WTC11 (cell line): ENCODE measurements around the gene EIF1B. TPM values are rescaled to one million over a fixed set of nuclear protein-coding genes. Genes with fewer than 3 reads are reported as not detected.
A peak's percentile ranks its signal among the peaks of the same experiment; 100 is the strongest.

Experiments used
- ATAC-seq: fragments of 200-7000 bp; cut with Tn5 transposase; 2 replicates; pipeline ENCODE4 v1.10.0; 2021; ENCODE audit warnings: mild to moderate bottlenecking, moderate library complexity
- CTCF ChIA-PET: fragments of 300-600 bp; sonication (Branson Sonifier 250); formaldehyde crosslinking; loops from one replicate; lab custom pipeline; 2021; ENCODE audit warnings: antibody characterized with exemption; lab: Charles Lee
- POLR2A ChIA-PET: fragments of 350-600 bp; sonication (Branson Sonifier 250); formaldehyde crosslinking; loops from one replicate; lab custom pipeline; 2021; ENCODE audit warnings: antibody characterized with exemption; lab: Charles Lee
- DNase-seq: peaks from one replicate; pipeline ENCODE4 v3.0.0; 2021; ENCODE audit warnings: low spot score
- H3K27ac Mint-ChIP-seq: 2 replicates; pipeline ENCODE4 v1.8.0; 2021; ENCODE audit warnings: mixed read lengths
- H3K27me3 Mint-ChIP-seq: 2 replicates; pipeline ENCODE4 v1.8.0; 2021; ENCODE audit warnings: low read depth, mild to moderate bottlenecking, moderate library complexity, mixed read lengths
- H3K36me3 Mint-ChIP-seq: 2 replicates; pipeline ENCODE4 v1.8.0; 2021; ENCODE audit warnings: mixed read lengths
- H3K4me1 Mint-ChIP-seq: 2 replicates; pipeline ENCODE4 v1.8.0; 2022; ENCODE audit warnings: mixed read lengths
- H3K4me3 Mint-ChIP-seq: 2 replicates; pipeline ENCODE4 v1.8.0; 2021; ENCODE audit warnings: mild to moderate bottlenecking, moderate library complexity, mixed read lengths
- H3K9me3 Mint-ChIP-seq: 2 replicates; pipeline ENCODE4 v1.8.0; 2021; ENCODE audit warnings: mixed read lengths
- ETV6 ChIP-seq: sonication (generic); formaldehyde crosslinking; IDR thresholded peaks from 2 replicates; pipeline ENCODE4 v1.8.1; 2022; ENCODE audit warnings: mild to moderate bottlenecking, missing genetic modification reagents
- JUN ChIP-seq: sonication (generic); formaldehyde crosslinking; IDR thresholded peaks from 2 replicates; pipeline ENCODE4 v1.8.0; 2023; ENCODE audit warnings: mild to moderate bottlenecking, missing genetic modification reagents
- MLX ChIP-seq: sonication (generic); formaldehyde crosslinking; IDR thresholded peaks from 2 replicates; pipeline ENCODE4 v1.8.1; 2023; ENCODE audit warnings: mild to moderate bottlenecking, missing genetic modification reagents, moderate library complexity
- MXD4 ChIP-seq: fragments of 250-450 bp; sonication (Bioruptor Pico); IDR thresholded peaks from 2 replicates; pipeline ENCODE4 v1.8.0; 2021; ENCODE audit warnings: mild to moderate bottlenecking, moderate library complexity, borderline replicate concordance
- NFE2L1 ChIP-seq: sonication (generic); formaldehyde crosslinking; IDR thresholded peaks from 2 replicates; pipeline ENCODE4 v1.8.1; 2023; ENCODE audit warnings: missing genetic modification reagents
- NFYB ChIP-seq: sonication (generic); formaldehyde crosslinking; conservative IDR thresholded peaks from 2 replicates; pipeline ENCODE4 v1.8.0; 2022; ENCODE audit warnings: low read depth, missing genetic modification reagents
- NR2C2 ChIP-seq: sonication (generic); formaldehyde crosslinking; IDR thresholded peaks from 2 replicates; pipeline ENCODE4 v1.8.0; 2022; ENCODE audit warnings: mild to moderate bottlenecking, missing genetic modification reagents
- OVOL2 ChIP-seq: fragments of 250-450 bp; sonication (Bioruptor Pico); IDR thresholded peaks from 2 replicates; pipeline ENCODE4 v1.9.0; 2021; ENCODE audit warnings: mild to moderate bottlenecking, borderline replicate concordance
- RELA ChIP-seq: sonication (generic); formaldehyde crosslinking; IDR thresholded peaks from 2 replicates; pipeline ENCODE4 v1.8.1; 2022; ENCODE audit warnings: missing genetic modification reagents, mild to moderate bottlenecking, borderline replicate concordance
- SP1 ChIP-seq: sonication (generic); formaldehyde crosslinking; conservative IDR thresholded peaks from 2 replicates; pipeline ENCODE4 v1.8.1; 2022; ENCODE audit warnings: missing genetic modification reagents
- STAT6 ChIP-seq: sonication (generic); formaldehyde crosslinking; conservative IDR thresholded peaks from 2 replicates; pipeline ENCODE4 v1.8.1; 2023; ENCODE audit warnings: mild to moderate bottlenecking, low read depth, missing genetic modification reagents, moderate library complexity
- TP53 ChIP-seq: sonication (generic); formaldehyde crosslinking; IDR thresholded peaks from 2 replicates; pipeline ENCODE4 v1.8.1; 2023; ENCODE audit warnings: mild to moderate bottlenecking, missing genetic modification reagents
- USF2 ChIP-seq: sonication (generic); formaldehyde crosslinking; IDR thresholded peaks from 2 replicates; pipeline ENCODE4 v1.8.1; 2023; ENCODE audit warnings: mild to moderate bottlenecking, missing genetic modification reagents, moderate library complexity
- ZBTB21 ChIP-seq: sonication (generic); formaldehyde crosslinking; IDR thresholded peaks from 2 replicates; pipeline ENCODE4 v1.8.1; 2023; ENCODE audit warnings: mild to moderate bottlenecking, missing genetic modification reagents, borderline replicate concordance
- ZNF232 ChIP-seq: sonication (generic); formaldehyde crosslinking; IDR thresholded peaks from 2 replicates; pipeline ENCODE4 v1.8.0; 2022; ENCODE audit warnings: mild to moderate bottlenecking, missing genetic modification reagents
- ZNF396 ChIP-seq: fragments of 250-450 bp; sonication (Bioruptor Pico); IDR thresholded peaks from 2 replicates; pipeline ENCODE4 v1.8.0; 2021; ENCODE audit warnings: mild to moderate bottlenecking, moderate library complexity, borderline replicate concordance
- ZNF423 ChIP-seq: fragments of 250-450 bp; sonication (Bioruptor Pico); IDR thresholded peaks from 2 replicates; pipeline ENCODE4 v2.1.2; 2022; ENCODE audit warnings: mild to moderate bottlenecking, moderate library complexity
- total RNA-seq: library from RNA; stranded (reverse); gene quantifications from 3 replicates; pipeline ENCODE4 v1.2.3, GENCODE V29; 2021
- TF ChIP-seq, protein P1 (sequence below): sonication (generic); formaldehyde crosslinking; IDR thresholded peaks from 2 replicates; pipeline ENCODE4 v1.8.1; 2023; ENCODE audit warnings: mild to moderate bottlenecking, missing genetic modification reagents, borderline replicate concordance
- TF ChIP-seq, protein P2 (sequence below): sonication (generic); formaldehyde crosslinking; IDR thresholded peaks from 2 replicates; pipeline ENCODE4 v1.8.1; 2022; ENCODE audit warnings: missing genetic modification reagents, borderline replicate concordance
- TF ChIP-seq, protein P3 (sequence below): sonication (generic); formaldehyde crosslinking; IDR thresholded peaks from 2 replicates; pipeline ENCODE4 v1.8.1; 2023; ENCODE audit warnings: mild to moderate bottlenecking, missing genetic modification reagents
- TF ChIP-seq, protein P4 (sequence below): sonication (generic); formaldehyde crosslinking; IDR thresholded peaks from 2 replicates; pipeline ENCODE4 v1.8.0; 2023; ENCODE audit warnings: missing genetic modification reagents, mild to moderate bottlenecking, borderline replicate concordance

EIF1B gene
- total RNA-seq, 1 experiment from 2014 or later, result 82.0 TPM

DNA sequence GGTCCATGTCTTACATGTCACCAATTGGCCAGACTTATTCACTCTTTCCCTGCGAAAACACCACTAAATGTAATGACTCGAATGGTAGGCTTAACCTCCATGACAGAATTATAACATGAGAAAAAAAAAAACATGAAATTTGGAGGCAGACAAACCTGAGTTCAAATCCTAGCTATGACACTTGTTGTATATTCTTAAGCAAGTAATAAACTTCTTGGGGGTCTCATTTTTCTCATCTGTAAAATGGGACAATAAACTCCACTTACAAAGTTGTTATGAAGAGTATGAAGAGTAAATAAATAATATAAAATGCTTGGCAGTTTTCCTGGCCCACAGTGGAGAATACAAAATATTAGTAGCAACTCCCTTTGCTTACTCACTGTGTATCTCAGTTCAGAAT is 11.4 kb upstream of the EIF1B start (continued):
- TF ChIP-seq MLX (CRISPR knock-in tag) (no peak), TP53 (no peak), USF2 (no peak), MXD4 (CRISPR knock-in tag) (no peak), JUN (CRISPR knock-in tag) (no peak), ETV6 (CRISPR knock-in tag) (no peak), SP1 (no peak), RELA (CRISPR knock-in tag) (no peak), STAT6 (no peak), ZNF232 (no peak), ZNF423 (CRISPR knock-in tag) (no peak)
- TF ChIP-seq, protein P1, sequence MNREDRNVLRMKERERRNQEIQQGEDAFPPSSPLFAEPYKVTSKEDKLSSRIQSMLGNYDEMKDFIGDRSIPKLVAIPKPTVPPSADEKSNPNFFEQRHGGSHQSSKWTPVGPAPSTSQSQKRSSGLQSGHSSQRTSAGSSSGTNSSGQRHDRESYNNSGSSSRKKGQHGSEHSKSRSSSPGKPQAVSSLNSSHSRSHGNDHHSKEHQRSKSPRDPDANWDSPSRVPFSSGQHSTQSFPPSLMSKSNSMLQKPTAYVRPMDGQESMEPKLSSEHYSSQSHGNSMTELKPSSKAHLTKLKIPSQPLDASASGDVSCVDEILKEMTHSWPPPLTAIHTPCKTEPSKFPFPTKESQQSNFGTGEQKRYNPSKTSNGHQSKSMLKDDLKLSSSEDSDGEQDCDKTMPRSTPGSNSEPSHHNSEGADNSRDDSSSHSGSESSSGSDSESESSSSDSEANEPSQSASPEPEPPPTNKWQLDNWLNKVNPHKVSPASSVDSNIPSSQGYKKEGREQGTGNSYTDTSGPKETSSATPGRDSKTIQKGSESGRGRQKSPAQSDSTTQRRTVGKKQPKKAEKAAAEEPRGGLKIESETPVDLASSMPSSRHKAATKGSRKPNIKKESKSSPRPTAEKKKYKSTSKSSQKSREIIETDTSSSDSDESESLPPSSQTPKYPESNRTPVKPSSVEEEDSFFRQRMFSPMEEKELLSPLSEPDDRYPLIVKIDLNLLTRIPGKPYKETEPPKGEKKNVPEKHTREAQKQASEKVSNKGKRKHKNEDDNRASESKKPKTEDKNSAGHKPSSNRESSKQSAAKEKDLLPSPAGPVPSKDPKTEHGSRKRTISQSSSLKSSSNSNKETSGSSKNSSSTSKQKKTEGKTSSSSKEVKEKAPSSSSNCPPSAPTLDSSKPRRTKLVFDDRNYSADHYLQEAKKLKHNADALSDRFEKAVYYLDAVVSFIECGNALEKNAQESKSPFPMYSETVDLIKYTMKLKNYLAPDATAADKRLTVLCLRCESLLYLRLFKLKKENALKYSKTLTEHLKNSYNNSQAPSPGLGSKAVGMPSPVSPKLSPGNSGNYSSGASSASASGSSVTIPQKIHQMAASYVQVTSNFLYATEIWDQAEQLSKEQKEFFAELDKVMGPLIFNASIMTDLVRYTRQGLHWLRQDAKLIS (CRISPR knock-in tag), result no peak
- TF ChIP-seq, protein P2, sequence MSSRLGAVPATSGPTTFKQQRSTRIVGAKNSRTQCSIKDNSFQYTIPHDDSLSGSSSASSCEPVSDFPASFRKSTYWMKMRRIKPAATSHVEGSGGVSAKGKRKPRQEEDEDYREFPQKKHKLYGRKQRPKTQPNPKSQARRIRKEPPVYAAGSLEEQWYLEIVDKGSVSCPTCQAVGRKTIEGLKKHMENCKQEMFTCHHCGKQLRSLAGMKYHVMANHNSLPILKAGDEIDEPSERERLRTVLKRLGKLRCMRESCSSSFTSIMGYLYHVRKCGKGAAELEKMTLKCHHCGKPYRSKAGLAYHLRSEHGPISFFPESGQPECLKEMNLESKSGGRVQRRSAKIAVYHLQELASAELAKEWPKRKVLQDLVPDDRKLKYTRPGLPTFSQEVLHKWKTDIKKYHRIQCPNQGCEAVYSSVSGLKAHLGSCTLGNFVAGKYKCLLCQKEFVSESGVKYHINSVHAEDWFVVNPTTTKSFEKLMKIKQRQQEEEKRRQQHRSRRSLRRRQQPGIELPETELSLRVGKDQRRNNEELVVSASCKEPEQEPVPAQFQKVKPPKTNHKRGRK (CRISPR knock-in tag), result no peak
- TF ChIP-seq, protein P3, sequence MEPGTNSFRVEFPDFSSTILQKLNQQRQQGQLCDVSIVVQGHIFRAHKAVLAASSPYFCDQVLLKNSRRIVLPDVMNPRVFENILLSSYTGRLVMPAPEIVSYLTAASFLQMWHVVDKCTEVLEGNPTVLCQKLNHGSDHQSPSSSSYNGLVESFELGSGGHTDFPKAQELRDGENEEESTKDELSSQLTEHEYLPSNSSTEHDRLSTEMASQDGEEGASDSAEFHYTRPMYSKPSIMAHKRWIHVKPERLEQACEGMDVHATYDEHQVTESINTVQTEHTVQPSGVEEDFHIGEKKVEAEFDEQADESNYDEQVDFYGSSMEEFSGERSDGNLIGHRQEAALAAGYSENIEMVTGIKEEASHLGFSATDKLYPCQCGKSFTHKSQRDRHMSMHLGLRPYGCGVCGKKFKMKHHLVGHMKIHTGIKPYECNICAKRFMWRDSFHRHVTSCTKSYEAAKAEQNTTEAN (CRISPR knock-in tag), result no peak

GRCh38 chr3:40299130-40299720 is 10.3 kb upstream of the EIF1B start:
- Mint-ChIP-seq H3K9me3 (peaks cover 9% of the 10 kb centered on the region; the same call in 1 of the 2 replicates), H3K27ac (peak overlapping the region; percentile 25; the same call in 1 of the 2 replicates), H3K4me3 (no peak overlapping the region), H3K4me1 (no peaks in the 10 kb centered on the region), H3K36me3 (no peaks in the 10 kb centered on the region), H3K27me3 (no peaks in the 10 kb centered on the region)
- CTCF ChIA-PET, result interaction anchor here (0.8 kb wide), 1 partner anchor 10 kb away, joined by 3 read pairs; the partner anchor contains the start of gene EIF1B
- ATAC-seq (no peak), DNase-seq (no peak)
- POLR2A ChIA-PET, result no interaction called here
- TF ChIP-seq NFYB (CRISPR knock-in tag) (no peak), ZNF396 (CRISPR knock-in tag) (no peak), NFE2L1 (CRISPR knock-in tag) (no peak), ZNF232 (no peak), NR2C2 (CRISPR knock-in tag) (no peak), OVOL2 (CRISPR knock-in tag) (no peak), ZBTB21 (CRISPR knock-in tag) (no peak)
- TF ChIP-seq, protein P4, sequence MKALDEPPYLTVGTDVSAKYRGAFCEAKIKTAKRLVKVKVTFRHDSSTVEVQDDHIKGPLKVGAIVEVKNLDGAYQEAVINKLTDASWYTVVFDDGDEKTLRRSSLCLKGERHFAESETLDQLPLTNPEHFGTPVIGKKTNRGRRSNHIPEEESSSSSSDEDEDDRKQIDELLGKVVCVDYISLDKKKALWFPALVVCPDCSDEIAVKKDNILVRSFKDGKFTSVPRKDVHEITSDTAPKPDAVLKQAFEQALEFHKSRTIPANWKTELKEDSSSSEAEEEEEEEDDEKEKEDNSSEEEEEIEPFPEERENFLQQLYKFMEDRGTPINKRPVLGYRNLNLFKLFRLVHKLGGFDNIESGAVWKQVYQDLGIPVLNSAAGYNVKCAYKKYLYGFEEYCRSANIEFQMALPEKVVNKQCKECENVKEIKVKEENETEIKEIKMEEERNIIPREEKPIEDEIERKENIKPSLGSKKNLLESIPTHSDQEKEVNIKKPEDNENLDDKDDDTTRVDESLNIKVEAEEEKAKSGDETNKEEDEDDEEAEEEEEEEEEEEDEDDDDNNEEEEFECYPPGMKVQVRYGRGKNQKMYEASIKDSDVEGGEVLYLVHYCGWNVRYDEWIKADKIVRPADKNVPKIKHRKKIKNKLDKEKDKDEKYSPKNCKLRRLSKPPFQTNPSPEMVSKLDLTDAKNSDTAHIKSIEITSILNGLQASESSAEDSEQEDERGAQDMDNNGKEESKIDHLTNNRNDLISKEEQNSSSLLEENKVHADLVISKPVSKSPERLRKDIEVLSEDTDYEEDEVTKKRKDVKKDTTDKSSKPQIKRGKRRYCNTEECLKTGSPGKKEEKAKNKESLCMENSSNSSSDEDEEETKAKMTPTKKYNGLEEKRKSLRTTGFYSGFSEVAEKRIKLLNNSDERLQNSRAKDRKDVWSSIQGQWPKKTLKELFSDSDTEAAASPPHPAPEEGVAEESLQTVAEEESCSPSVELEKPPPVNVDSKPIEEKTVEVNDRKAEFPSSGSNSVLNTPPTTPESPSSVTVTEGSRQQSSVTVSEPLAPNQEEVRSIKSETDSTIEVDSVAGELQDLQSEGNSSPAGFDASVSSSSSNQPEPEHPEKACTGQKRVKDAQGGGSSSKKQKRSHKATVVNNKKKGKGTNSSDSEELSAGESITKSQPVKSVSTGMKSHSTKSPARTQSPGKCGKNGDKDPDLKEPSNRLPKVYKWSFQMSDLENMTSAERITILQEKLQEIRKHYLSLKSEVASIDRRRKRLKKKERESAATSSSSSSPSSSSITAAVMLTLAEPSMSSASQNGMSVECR (CRISPR knock-in tag), result no peak
